CD4-positive, alpha-beta T cell treated with Interferon gamma for 1 hour (primary cell): Measurements from ENCODE around the gene CDT1.
A peak's percentile ranks its signal among the peaks of the same experiment; 100 is the strongest.

Experiments
- DNase-seq: peaks from one replicate; pipeline ENCODE4 v3.0.0-alpha.2; 2020

Gene CDT1

GRCh38 chr16:88840600-88841215 lies 37.1 kb downstream of the CDT1 start:
- DNase-seq: no peak

GRCh38 chr16:88841521-88842307 lies 38.1 kb downstream of the CDT1 start:
- DNase-seq: no peak

GRCh38 chr16:88842308-88842756 lies 38.7 kb downstream of the CDT1 start:
- no peak for DNase-seq

GRCh38 chr16:88842806-88843205 lies 39.2 kb downstream of the CDT1 start:
- no peak for DNase-seq

GRCh38 chr16:88843256-88843655 lies 39.7 kb downstream of the CDT1 start:
- DNase-seq: no peak

- no peak for DNase-seq
These were observed 40.9 kb downstream of the CDT1 start for GRCh38 chr16:88844419-88845036.

- DNase-seq: no peak
These were observed 42.5 kb downstream of the CDT1 start for GRCh38 chr16:88846088-88846487.

- no peak for DNase-seq
These were observed 44.1 kb downstream of the CDT1 start for GRCh38 chr16:88847654-88848053.

GRCh38 chr16:88848557-88848956 lies 45.0 kb downstream of the CDT1 start:
- no peak for DNase-seq

GRCh38 chr16:88850531-88851199 lies 47.1 kb downstream of the CDT1 start:
- DNase-seq: no peak

- no peak for DNase-seq
These were observed 48.0 kb downstream of the CDT1 start for GRCh38 chr16:88851616-88852015.

- no peak for DNase-seq
These were observed 49.8 kb downstream of the CDT1 start for GRCh38 chr16:88853325-88853941.

GRCh38 chr16:88854306-88855111 lies 50.9 kb downstream of the CDT1 start:
- peak; percentile 60 for DNase-seq

- DNase-seq: no peak
These were observed 51.6 kb downstream of the CDT1 start for GRCh38 chr16:88855176-88855575.

GRCh38 chr16:88855736-88856121 lies 52.1 kb downstream of the CDT1 start:
- no peak for DNase-seq

- no peak for DNase-seq
These were observed 52.7 kb downstream of the CDT1 start for GRCh38 chr16:88856122-88856827.

GRCh38 chr16:88856828-88857727 lies 53.5 kb downstream of the CDT1 start, which contains the start of the genes GALNS and TRAPPC2L:
Gene GALNS (minus strand): TSS chr16:88856947. CDS start chr16:88856877, 70 bp downstream.
Gene TRAPPC2L (plus strand): TSS chr16:88857127. CDS start chr16:88857151, 24 bp downstream.
- peak; percentile 97 for DNase-seq

- DNase-seq: peak; percentile 74
These were observed 54.2 kb downstream of the CDT1 start for GRCh38 chr16:88857728-88858339.
